ENCODE measurements around the gene CYBA. TPM values are rescaled to one million over a fixed set of nuclear protein-coding genes. Genes with fewer than 3 reads are reported as not detected.

CYBA gene
- total RNA-seq (100 to 1,000 TPM; 240 to 498 (median 281) TPM), polyA plus RNA-seq (100 to 1,000 TPM; 454 to 537 TPM), total RNA-seq (96.1 reads per million, percentile 84 among the genes with 10 or more reads in this experiment)

GRCh38 chr16:88650749-88651275 is at the start of gene CYBA:
TSS of gene CYBA (minus strand) at chr16:88651053. CDS start at chr16:88651013, 40 bp downstream.
- peak within 1 kb of the TSS; percentile 84 for H3K27ac ChIP-seq (ENCODE audit: low read depth, low read length)
- peak; percentile 54 to 88 (median 68) for DNase-seq
- peak; percentile 92 for ATAC-seq
- peaks cover 20 to 28% of the 10 kb centered on the region in 2 donors for H3K4me1 ChIP-seq (ENCODE audit: control insufficient read depth in 2 of 2, insufficient read depth in 2 of 2, low read length in 2 of 2)
- Mint-ChIP-seq H3K4me1 (peaks cover 6 to 27% (median 13%) of the 10 kb centered on the region in 7 donors), H3K4me3 (peak within 1 kb of the TSS; percentile 84 to 93 (median 90)), H3K27me3 (no peaks in the 10 kb centered on the region), H3K27ac (peak within 1 kb of the TSS; percentile 82 to 98 (median 91)), H3K9me3 (no peaks in the 10 kb centered on the region), H3K36me3 (peaks cover 0 to 15% (median 1%) of the 10 kb centered on the region in 5 donors)
- peak within 1 kb of the TSS; percentile 78 for H3K4me3 ChIP-seq (ENCODE audit: low read length)
- intact Hi-C loops (cut with micrococcal nuclease): loop anchor here (1.0 to 2.0 kb wide), 12 partner anchors 12 to 198 kb away; partner anchors contain the start of genes MVD (in 2 of the 2), SNAI3 (in 2 of the 2), ZC3H18 (in 2 of the 2) and CTU2 (in 1 of the 2)
- no peaks in the 10 kb centered on the region for H3K27me3 ChIP-seq (ENCODE audit: control insufficient read depth in 2 of 2, insufficient read depth in 2 of 2, low read length in 2 of 2)
- peaks cover 0 to 44% (median 0%) of the 10 kb centered on the region in 3 experiments for H3K36me3 ChIP-seq (ENCODE audit: control insufficient read depth in 2 of 3, insufficient read depth in 3 of 3, low read length in 3 of 3)
- CTCF ChIA-PET: interaction anchor here (0.7 to 1.0 kb wide), 2 partner anchors 9 to 34 kb away, joined by 3 read pairs; no protein-coding TSS in a partner anchor
- H3K9me3 ChIP-seq (ENCODE audit: control insufficient read depth in 2 of 3, low read length in 3 of 3): no peaks in the 10 kb centered on the region
- POLR2A ChIA-PET: interaction anchor here (0.6 to 3.7 kb wide), 10 partner anchors 9 to 144 kb away, joined by 3 to 13 read pairs (median 5); partner anchors contain the start of genes IL17C and MVD

GRCh38 chr16:88700322-88700635 is 49.4 kb upstream of the CYBA start:
- H3K36me3 ChIP-seq (ENCODE audit: control insufficient read depth in 2 of 3, insufficient read depth in 3 of 3, low read length in 3 of 3): peaks cover 0 to 51% (median 9%) of the 10 kb centered on the region in 3 experiments
- peak overlapping the region; percentile 78 to 98 (median 94) for H3K4me3 Mint-ChIP-seq
- intact Hi-C loops (cut with micrococcal nuclease): loop anchor here (2.0 to 10.0 kb wide), 7 partner anchors 37 to 1025 kb away; partner anchors contain the start of genes BANP (in 2 of the 2), GALNS (in 1 of the 2), IL17C (in 1 of the 2) and TRAPPC2L (in 1 of the 2)
- H3K4me1 ChIP-seq (ENCODE audit: control insufficient read depth in 2 of 2, insufficient read depth in 2 of 2, low read length in 2 of 2): peaks cover 30 to 60% of the 10 kb centered on the region in 2 donors
- H3K4me3 ChIP-seq (ENCODE audit: low read length): peak overlapping the region; percentile 56
- peak overlapping the region; percentile 88 for H3K27ac ChIP-seq (ENCODE audit: low read depth, low read length)
- H3K36me3 Mint-ChIP-seq: peaks cover 0 to 31% (median 3%) of the 10 kb centered on the region in 5 donors
- POLR2A ChIA-PET: interaction anchor here (0.5 to 7.0 kb wide), 14 partner anchors 11 to 130 kb away, joined by 3 to 134 read pairs (median 4); partner anchors contain the start of genes MVD, SNAI3 and ZC3H18
- H3K9me3 ChIP-seq (ENCODE audit: control insufficient read depth in 2 of 3, low read length in 3 of 3): no peaks in the 10 kb centered on the region
- H3K27ac Mint-ChIP-seq: peak overlapping the region; percentile 85 to 98 (median 97)
- H3K27me3 Mint-ChIP-seq: no peaks in the 10 kb centered on the region
- ATAC-seq (no peak), DNase-seq (no peak)
- H3K4me1 Mint-ChIP-seq: peaks cover 33 to 66% (median 45%) of the 10 kb centered on the region in 7 donors
- no peaks in the 10 kb centered on the region for H3K9me3 Mint-ChIP-seq
- CTCF ChIA-PET: interaction anchor here (0.6 to 2.5 kb wide), 4 partner anchors 9 to 45 kb away, joined by 3 to 17 read pairs (median 7); partner anchors contain the start of gene SNAI3
- no peaks in the 10 kb centered on the region for H3K27me3 ChIP-seq (ENCODE audit: control insufficient read depth in 2 of 2, insufficient read depth in 2 of 2, low read length in 2 of 2)

GRCh38 chr16:88699180-88699579 is 48.3 kb upstream of the CYBA start:
- Histone ChIP-seq H3K4me3 (ENCODE audit: low read length) (no peak overlapping the region), H3K4me1 (ENCODE audit: control insufficient read depth in 2 of 2, insufficient read depth in 2 of 2, low read length in 2 of 2) (peaks cover 19 to 51% of the 10 kb centered on the region in 2 donors), H3K27me3 (ENCODE audit: control insufficient read depth in 2 of 2, insufficient read depth in 2 of 2, low read length in 2 of 2) (no peaks in the 10 kb centered on the region), H3K9me3 (ENCODE audit: control insufficient read depth in 2 of 3, low read length in 3 of 3) (no peaks in the 10 kb centered on the region), H3K36me3 (ENCODE audit: control insufficient read depth in 2 of 3, insufficient read depth in 3 of 3, low read length in 3 of 3) (peaks cover 0 to 54% (median 9%) of the 10 kb centered on the region in 3 experiments), H3K27ac (ENCODE audit: low read depth, low read length) (peak overlapping the region; percentile 88)
- DNase-seq (no peak), ATAC-seq (no peak)
- CTCF ChIA-PET: no interaction called here
- intact Hi-C loops (cut with micrococcal nuclease): no loop called here
- Mint-ChIP-seq H3K36me3 (peaks cover 0 to 29% (median 3%) of the 10 kb centered on the region in 5 donors), H3K4me1 (peaks cover 29 to 63% (median 36%) of the 10 kb centered on the region in 7 donors), H3K27ac (peak overlapping the region in 8 of 9 donors; percentile 28 to 98 (median 97)), H3K27me3 (no peaks in the 10 kb centered on the region), H3K4me3 (peak overlapping the region in 4 of 10 donors; percentile 50 to 98 (median 92)), H3K9me3 (no peaks in the 10 kb centered on the region)
- POLR2A ChIA-PET: interaction anchor here (7.0 kb wide), 1 partner anchor 10 kb away, joined by 134 read pairs; the partner anchor contains the start of gene SNAI3

GRCh38 chr16:88698646-88699045 is 47.8 kb upstream of the CYBA start:
- ChIA-PET POLR2A (interaction anchor here (0.8 to 7.0 kb wide), 3 partner anchors 9 to 35 kb away, joined by 3 to 134 read pairs (median 4); partner anchors contain the start of genes MVD and SNAI3), CTCF (no interaction called here)
- peaks cover 26 to 60% (median 32%) of the 10 kb centered on the region in 7 donors for H3K4me1 Mint-ChIP-seq
- H3K27me3 Mint-ChIP-seq: no peaks in the 10 kb centered on the region
- H3K36me3 ChIP-seq (ENCODE audit: control insufficient read depth in 2 of 3, insufficient read depth in 3 of 3, low read length in 3 of 3): peaks cover 0 to 54% (median 9%) of the 10 kb centered on the region in 3 experiments
- no peaks in the 10 kb centered on the region for H3K27me3 ChIP-seq (ENCODE audit: control insufficient read depth in 2 of 2, insufficient read depth in 2 of 2, low read length in 2 of 2)
- H3K4me3 Mint-ChIP-seq: peak overlapping the region in 8 of 10 donors; percentile 49 to 98 (median 66)
- H3K4me1 ChIP-seq (ENCODE audit: control insufficient read depth in 2 of 2, insufficient read depth in 2 of 2, low read length in 2 of 2): peaks cover 17 to 48% of the 10 kb centered on the region in 2 donors
- no peaks in the 10 kb centered on the region for H3K9me3 ChIP-seq (ENCODE audit: control insufficient read depth in 2 of 3, low read length in 3 of 3)
- peak overlapping the region in 6 of 9 donors; percentile 76 to 90 (median 83) for H3K27ac Mint-ChIP-seq
- H3K36me3 Mint-ChIP-seq: peaks cover 0 to 25% (median 3%) of the 10 kb centered on the region in 5 donors
- ATAC-seq (no peak), DNase-seq (no peak)
- no peak overlapping the region for H3K4me3 ChIP-seq (ENCODE audit: low read length)
- intact Hi-C loops (cut with micrococcal nuclease): no loop called here
- H3K9me3 Mint-ChIP-seq: no peaks in the 10 kb centered on the region
- H3K27ac ChIP-seq (ENCODE audit: low read depth, low read length): peak overlapping the region; percentile 88

- ATAC-seq (no peak), DNase-seq (peak in 3 of 9 donors; percentile 30 to 37 (median 31))
- ChIA-PET POLR2A (interaction anchor here (0.8 to 7.0 kb wide), 4 partner anchors 9 to 399 kb away, joined by 3 to 134 read pairs (median 4); partner anchors contain the start of genes MVD and SNAI3), CTCF (interaction anchor here (0.7 kb wide), 1 partner anchor 13 kb away, joined by 3 read pairs; no protein-coding TSS in a partner anchor)
- H3K4me1 ChIP-seq (ENCODE audit: control insufficient read depth in 2 of 2, insufficient read depth in 2 of 2, low read length in 2 of 2): peaks cover 18 to 48% of the 10 kb centered on the region in 2 donors
- no peaks in the 10 kb centered on the region for H3K27me3 Mint-ChIP-seq
- peaks cover 0 to 54% (median 9%) of the 10 kb centered on the region in 3 experiments for H3K36me3 ChIP-seq (ENCODE audit: control insufficient read depth in 2 of 3, insufficient read depth in 3 of 3, low read length in 3 of 3)
- no peaks in the 10 kb centered on the region for H3K27me3 ChIP-seq (ENCODE audit: control insufficient read depth in 2 of 2, insufficient read depth in 2 of 2, low read length in 2 of 2)
- peak overlapping the region in 9 of 10 donors; percentile 21 to 98 (median 65) for H3K4me3 Mint-ChIP-seq
- peaks cover 0 to 21% (median 3%) of the 10 kb centered on the region in 5 donors for H3K36me3 Mint-ChIP-seq
- no peak overlapping the region for H3K4me3 ChIP-seq (ENCODE audit: low read length)
- H3K27ac ChIP-seq (ENCODE audit: low read depth, low read length): peak overlapping the region; percentile 88
- H3K4me1 Mint-ChIP-seq: peaks cover 21 to 58% (median 32%) of the 10 kb centered on the region in 7 donors
- intact Hi-C loops (cut with micrococcal nuclease): no loop called here
- no peaks in the 10 kb centered on the region for H3K9me3 Mint-ChIP-seq
- no peaks in the 10 kb centered on the region for H3K9me3 ChIP-seq (ENCODE audit: control insufficient read depth in 2 of 3, low read length in 3 of 3)
- peak overlapping the region in 8 of 9 donors; percentile 65 to 90 (median 80) for H3K27ac Mint-ChIP-seq
These were observed 47.2 kb upstream of the CYBA start for GRCh38 chr16:88697831-88698615.

All from naive thymus-derived CD4-positive, alpha-beta T cell (primary cell).